Esophagus squamous epithelium (tissue), 4 donors: Measurements from ENCODE around the gene GUCA1A.

Experiments
- CTCF ChIP-seq, 6 experiments: fragments of 450-650 bp in 4 of 6; fragments of 200-600 bp in 2 of 6; sonication (generic) in 2 of 6; IDR thresholded peaks; one replicate each; pipeline ENCODE4 v1.5.1; 2016 to 2019; ENCODE audit warnings: antibody characterized with exemption in 6 of 6, mild to moderate bottlenecking in 4 of 6, moderate library complexity in 4 of 6
- POLR2A ChIP-seq, 4 donors: fragments of 450-650 bp; IDR thresholded peaks; one replicate each; pipeline ENCODE4 v1.6.1; 2017; ENCODE audit warnings: antibody characterized with exemption in 4 of 4, mild to moderate bottlenecking in 4 of 4, moderate library complexity in 3 of 4

GRCh38 chr6:42203183-42203582, 30.0 kb downstream of the GUCA1A start:
- TF ChIP-seq POLR2A (IDR thresholded peaks at IDR 0.05) (no peak), CTCF (IDR thresholded peaks at IDR 0.05) (no peak)
